Natural killer cell (primary cell): Measurements from ENCODE around the gene RORC. TPM values are rescaled to one million over a fixed set of nuclear protein-coding genes. Genes with fewer than 3 reads are reported as not detected.

Experiments
- ATAC-seq, 3 donors: fragments of 150-1000 bp in 2 of 3; fragments of 200-7000 bp in 1 of 3; cut with Tn5 transposase; 1 replicate in 1 of 3; 2 replicates in 2 of 3; pipeline ENCODE4 v1.10.0; 2021; ENCODE audit warnings: mild to moderate bottlenecking in 2 of 3, moderate library complexity in 2 of 3
- DNase-seq, 2 donors: peaks; one replicate each; pipeline versions ENCODE4 v3.0.0 to v3.0.0-alpha.2; 2013 to 2021; ENCODE audit warnings: mixed read lengths in 1 of 2
- H3K27ac ChIP-seq: one replicate; pipeline ENCODE4 v1.5.1; 2013; ENCODE audit warnings: mild to moderate bottlenecking, low read length
- H3K27me3 ChIP-seq: one replicate; pipeline ENCODE4 v1.6.1; 2013; ENCODE audit warnings: low read length; ENCODE audit not compliant: control insufficient read depth, insufficient read depth
- H3K36me3 ChIP-seq: one replicate; pipeline ENCODE4 v1.6.1; 2013; ENCODE audit warnings: low read length; ENCODE audit not compliant: control insufficient read depth, insufficient read depth
- H3K4me1 ChIP-seq: one replicate; pipeline ENCODE4 v1.6.1; 2013; ENCODE audit warnings: low read length; ENCODE audit not compliant: control insufficient read depth, insufficient read depth
- H3K4me3 ChIP-seq: one replicate; pipeline ENCODE4 v1.5.1; 2013; ENCODE audit warnings: low read length
- H3K9me3 ChIP-seq: one replicate; pipeline ENCODE4 v1.6.1; 2013; ENCODE audit warnings: low read length; ENCODE audit not compliant: control insufficient read depth, insufficient read depth
- H3K27ac Mint-ChIP-seq, 2 donors: one replicate each; pipeline ENCODE4 v1.8.0; 2022; ENCODE audit warnings: mild to moderate bottlenecking in 2 of 2, mixed read lengths in 2 of 2, moderate library complexity in 1 of 2
- H3K27me3 Mint-ChIP-seq, 2 donors: one replicate each; pipeline ENCODE4 v1.8.0; 2022; ENCODE audit warnings: low read depth in 2 of 2, mixed read lengths in 2 of 2
- H3K36me3 Mint-ChIP-seq: one replicate; pipeline ENCODE4 v1.8.0; 2022; ENCODE audit warnings: mixed read lengths
- H3K4me1 Mint-ChIP-seq, 2 donors: one replicate each; pipeline ENCODE4 v1.8.0; 2022; ENCODE audit warnings: mixed read lengths in 2 of 2
- H3K4me3 Mint-ChIP-seq: one replicate; pipeline ENCODE4 v1.8.0; 2022; ENCODE audit warnings: mild to moderate bottlenecking, moderate library complexity, mixed read lengths
- H3K9me3 Mint-ChIP-seq, 2 donors: one replicate each; pipeline ENCODE4 v1.8.0; 2022; ENCODE audit warnings: mixed read lengths in 2 of 2
- WGBS: methylation state at CpG from one replicate; pipeline ENCODE4 v1.1.7; 2013; ENCODE audit warnings: missing lambda C conversion rate; ENCODE audit not compliant: insufficient coverage; 5-methylcytosine and 5-hydroxymethylcytosine counted together
- intact Hi-C: fragments of 100-400 bp; cut with micrococcal nuclease; formaldehyde crosslinking; loops from one replicate; pipeline ENCODE4 v1.14.2; 2022
- total RNA-seq, 4 donors: library from RNA; stranded (reverse); fragments of 120-200 nt in 1 of 4; gene quantifications; one replicate each; pipeline versions ENCODE4 v1.2.3 to v1.2.4, GENCODE V29; 2013 to 2022
- TF ChIP-seq, protein P1 (sequence below): fragments of 200-600 bp; IDR thresholded peaks from one replicate; pipeline ENCODE4 v1.8.0; 2022; ENCODE audit warnings: antibody characterized with exemption

Gene RORC
- total RNA-seq, 3 donors from 2014 or later (not counting 1 experiment from before 2014, with no cell fraction given) = 0.14 to 0.78 (median 0.70) TPM

- H3K4me1 Mint-ChIP-seq = peaks cover 16 to 27% of the 10 kb centered on the region in 2 donors
- intact Hi-C loops = no loop called here
Measured at GRCh38 chr1:151822404-151822803, 9.2 kb downstream of the RORC start.

DNA sequence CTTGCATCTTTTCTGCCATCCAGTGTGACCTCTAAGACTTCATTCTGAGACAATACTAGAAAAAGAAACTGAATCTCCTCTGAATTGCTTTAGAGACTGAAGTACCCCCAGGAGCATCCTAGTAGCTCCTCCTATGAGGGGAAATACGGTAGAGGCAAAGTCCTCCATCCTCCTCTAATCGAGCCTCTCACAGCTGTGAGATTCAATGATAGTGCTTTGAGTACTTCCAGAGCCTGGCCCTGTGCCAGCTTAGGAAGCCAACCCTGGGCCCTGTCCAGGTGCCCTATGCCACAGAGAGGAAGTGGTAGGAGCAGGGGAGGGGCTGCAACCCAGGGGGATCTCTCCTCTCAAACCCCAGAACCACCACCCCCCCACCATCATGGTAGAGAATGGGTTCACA is 10.7 kb downstream of the RORC start:
- Mint-ChIP-seq H3K4me1 (peaks cover 29 to 35% of the 10 kb centered on the region in 2 donors), H3K27ac (no peak overlapping the region), H3K4me3 (peak overlapping the region; percentile 13), H3K9me3 (no peaks in the 10 kb centered on the region), H3K27me3 (peaks cover 0 to 6% of the 10 kb centered on the region in 2 donors), H3K36me3 (no peaks in the 10 kb centered on the region)
- H3K9me3 ChIP-seq = no peaks in the 10 kb centered on the region
- WGBS = no CpG with 5 or more reads among the region's 2 CpGs
- no peak overlapping the region for H3K4me3 ChIP-seq
- peaks cover 64% of the 10 kb centered on the region for H3K4me1 ChIP-seq
- TF ChIP-seq, protein P1, sequence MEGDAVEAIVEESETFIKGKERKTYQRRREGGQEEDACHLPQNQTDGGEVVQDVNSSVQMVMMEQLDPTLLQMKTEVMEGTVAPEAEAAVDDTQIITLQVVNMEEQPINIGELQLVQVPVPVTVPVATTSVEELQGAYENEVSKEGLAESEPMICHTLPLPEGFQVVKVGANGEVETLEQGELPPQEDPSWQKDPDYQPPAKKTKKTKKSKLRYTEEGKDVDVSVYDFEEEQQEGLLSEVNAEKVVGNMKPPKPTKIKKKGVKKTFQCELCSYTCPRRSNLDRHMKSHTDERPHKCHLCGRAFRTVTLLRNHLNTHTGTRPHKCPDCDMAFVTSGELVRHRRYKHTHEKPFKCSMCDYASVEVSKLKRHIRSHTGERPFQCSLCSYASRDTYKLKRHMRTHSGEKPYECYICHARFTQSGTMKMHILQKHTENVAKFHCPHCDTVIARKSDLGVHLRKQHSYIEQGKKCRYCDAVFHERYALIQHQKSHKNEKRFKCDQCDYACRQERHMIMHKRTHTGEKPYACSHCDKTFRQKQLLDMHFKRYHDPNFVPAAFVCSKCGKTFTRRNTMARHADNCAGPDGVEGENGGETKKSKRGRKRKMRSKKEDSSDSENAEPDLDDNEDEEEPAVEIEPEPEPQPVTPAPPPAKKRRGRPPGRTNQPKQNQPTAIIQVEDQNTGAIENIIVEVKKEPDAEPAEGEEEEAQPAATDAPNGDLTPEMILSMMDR = no peak
- no peak for ATAC-seq
- no peak overlapping the region for H3K27ac ChIP-seq
- no peaks in the 10 kb centered on the region for H3K36me3 ChIP-seq
- intact Hi-C loops = no loop called here
- peak in 1 of 2 donors; percentile 50 for DNase-seq
- H3K27me3 ChIP-seq = no peaks in the 10 kb centered on the region

More at GRCh38 chr1:151822404-151822803, 9.2 kb downstream of the RORC start:
- Histone ChIP-seq H3K27ac (peak overlapping the region; percentile 11), H3K36me3 (no peaks in the 10 kb centered on the region), H3K9me3 (no peaks in the 10 kb centered on the region), H3K27me3 (no peaks in the 10 kb centered on the region), H3K4me1 (peaks cover 58% of the 10 kb centered on the region), H3K4me3 (peak overlapping the region; percentile 13)
- peak in 1 of 2 donors; percentile 40 for DNase-seq
- no peak for ATAC-seq
- Mint-ChIP-seq H3K27ac (no peak overlapping the region), H3K36me3 (no peaks in the 10 kb centered on the region), H3K4me3 (no peak overlapping the region), H3K9me3 (no peaks in the 10 kb centered on the region), H3K27me3 (peaks cover 0 to 3% of the 10 kb centered on the region in 2 donors)
- WGBS = 60% methylated on average over 6 of the region's 7 CpGs
- TF ChIP-seq, protein P1 = no peak

DNA sequence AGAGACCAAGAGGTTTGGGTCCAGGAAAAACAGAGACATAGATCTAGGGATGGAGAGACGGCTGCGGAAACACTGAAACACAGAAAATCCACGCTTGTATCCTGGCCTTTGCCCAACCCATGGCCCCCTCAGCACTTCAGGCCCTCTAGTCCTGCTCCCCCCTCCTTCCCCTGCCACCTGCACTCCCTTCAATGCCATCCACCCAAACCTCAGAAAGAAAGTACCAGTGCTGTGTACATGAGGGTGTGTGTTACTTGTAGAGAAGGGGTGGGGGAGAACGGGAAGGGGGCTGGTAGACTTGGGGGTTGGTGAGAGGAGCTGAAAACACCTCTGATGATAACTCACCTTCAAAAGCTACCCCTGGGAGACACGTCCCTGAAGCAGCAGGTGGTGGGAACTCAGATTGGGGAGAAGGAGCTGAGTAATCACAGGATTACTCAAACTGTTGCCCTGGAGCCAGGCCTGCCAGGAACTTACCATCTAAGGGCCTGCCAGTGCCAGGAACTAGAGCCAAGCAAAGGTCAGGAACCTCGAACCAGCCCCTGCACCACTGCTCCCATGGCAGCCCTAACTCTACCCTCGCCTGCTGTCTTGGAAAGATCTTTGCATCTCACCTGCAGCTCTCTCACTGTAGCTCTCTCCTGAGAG is 11.5 kb downstream of the RORC start:
- Histone ChIP-seq H3K27me3 (no peaks in the 10 kb centered on the region), H3K9me3 (no peaks in the 10 kb centered on the region), H3K27ac (no peak overlapping the region), H3K4me3 (no peak overlapping the region), H3K4me1 (peaks cover 68% of the 10 kb centered on the region), H3K36me3 (no peaks in the 10 kb centered on the region)
- WGBS = 70% methylated on average over 6 of the region's 7 CpGs
- intact Hi-C loops = no loop called here
- H3K4me3 Mint-ChIP-seq = no peak overlapping the region
- H3K27ac Mint-ChIP-seq = no peak overlapping the region
- peaks cover 0 to 6% of the 10 kb centered on the region in 2 donors for H3K27me3 Mint-ChIP-seq
- H3K9me3 Mint-ChIP-seq = no peaks in the 10 kb centered on the region
- H3K36me3 Mint-ChIP-seq = no peaks in the 10 kb centered on the region
- DNase-seq = no peak
- peaks cover 37 to 43% of the 10 kb centered on the region in 2 donors for H3K4me1 Mint-ChIP-seq
- TF ChIP-seq, protein P1 = no peak
- ATAC-seq = no peak
